HG03066 (cell line): ENCODE measurements around the gene GSTM3.
A peak's percentile ranks its signal among the peaks of the same experiment; 100 is the strongest.
"Not testable (repeated sequence)": the region's sequence is repeated elsewhere in the genome, so short reads cannot be mapped to it uniquely, and the experiment has no call there.

Source experiments
- ATAC-seq: cut with Tn5 transposase; IDR thresholded peaks from one replicate; pipeline ENCODE4 v1.9.1; 2021; ENCODE audit warnings: low read depth; ENCODE audit not compliant: unreplicated experiment

GSTM3 gene

GRCh38 chr1:109708949-109709348, 31.9 kb downstream of the GSTM3 start:
- ATAC-seq: not testable (repeated sequence)

- ATAC-seq: no peak
Observed at GRCh38 chr1:109705411-109705810, 35.4 kb downstream of the GSTM3 start.

DNA sequence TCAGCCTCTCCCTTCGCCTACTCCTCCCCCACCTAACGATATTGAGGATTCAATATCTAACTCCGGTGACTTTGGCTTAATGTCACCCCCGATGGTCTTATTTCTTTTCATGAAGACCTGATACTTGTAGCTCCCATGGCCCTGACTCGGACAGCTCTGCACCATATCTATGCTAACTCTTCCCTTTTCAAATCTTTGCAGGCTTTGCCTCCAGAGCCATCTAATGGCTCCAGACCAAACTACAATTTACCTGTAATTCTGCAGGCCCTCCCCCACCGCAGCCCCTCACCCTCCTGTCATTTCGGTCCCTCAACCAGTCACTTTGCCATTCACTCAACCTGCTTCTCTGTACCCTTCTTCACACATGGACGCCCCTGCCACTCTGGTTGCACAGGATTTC, 36.7 kb downstream of the GSTM3 start:
- no peak for ATAC-seq

DNA sequence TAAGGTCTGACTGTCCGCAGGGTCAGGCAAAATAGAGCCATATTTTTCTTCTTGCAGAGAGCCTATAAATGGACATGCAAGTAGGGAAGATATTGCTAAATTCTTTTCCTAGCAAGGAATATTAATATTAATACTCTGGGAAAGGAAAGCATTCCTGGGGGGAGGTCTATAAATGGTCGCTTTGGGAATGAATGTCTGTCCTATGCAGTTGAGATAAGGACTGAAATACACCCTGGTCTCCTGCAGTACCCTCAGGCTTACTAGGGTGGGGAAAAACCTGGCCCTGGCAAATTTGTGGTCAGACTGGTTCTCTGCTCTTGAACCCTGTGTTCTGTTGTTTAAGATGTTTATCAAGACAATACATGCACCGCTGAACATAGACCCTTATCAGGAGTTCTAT, 37.9 kb downstream of the GSTM3 start:
- not testable (repeated sequence) for ATAC-seq

DNA sequence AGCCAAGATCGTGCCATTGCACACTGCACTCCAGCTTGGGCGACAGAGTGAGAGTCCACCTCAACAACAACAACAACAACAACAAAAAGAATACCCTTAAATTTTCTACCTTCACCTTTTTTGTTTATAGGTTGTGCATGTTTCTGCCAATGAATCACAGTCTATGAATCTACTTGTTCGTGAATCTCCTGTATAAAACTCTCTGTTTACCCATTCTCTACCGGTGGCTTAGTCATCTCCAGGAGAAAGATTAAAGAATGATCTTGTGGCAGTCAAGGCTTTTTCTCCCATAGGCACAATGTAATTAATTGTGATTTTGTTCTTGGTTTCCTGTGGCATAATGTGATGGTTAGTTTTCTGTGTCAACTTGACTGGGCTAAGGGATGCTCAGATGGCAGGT, 43.0 kb downstream of the GSTM3 start:
- not testable (repeated sequence) for ATAC-seq

DNA sequence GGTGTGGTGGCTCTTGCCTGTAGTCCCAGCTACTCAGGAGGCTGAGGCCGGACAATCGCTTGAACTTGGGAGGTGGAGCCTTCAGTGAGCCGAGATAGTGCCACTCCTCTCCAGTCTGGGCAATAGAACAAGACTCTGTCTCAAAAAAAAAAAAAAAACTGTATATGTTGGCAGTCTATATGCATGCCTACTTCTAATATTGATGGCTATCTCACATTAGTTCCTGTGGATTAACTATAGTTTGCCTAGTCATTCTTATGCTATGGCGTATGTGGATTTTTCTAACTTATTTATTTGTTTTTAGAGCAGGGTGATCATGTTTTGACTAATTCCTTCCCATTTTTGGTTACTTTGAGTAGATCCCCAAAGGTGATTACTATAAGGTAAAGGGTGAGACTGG, 43.8 kb downstream of the GSTM3 start:
- no peak for ATAC-seq

DNA sequence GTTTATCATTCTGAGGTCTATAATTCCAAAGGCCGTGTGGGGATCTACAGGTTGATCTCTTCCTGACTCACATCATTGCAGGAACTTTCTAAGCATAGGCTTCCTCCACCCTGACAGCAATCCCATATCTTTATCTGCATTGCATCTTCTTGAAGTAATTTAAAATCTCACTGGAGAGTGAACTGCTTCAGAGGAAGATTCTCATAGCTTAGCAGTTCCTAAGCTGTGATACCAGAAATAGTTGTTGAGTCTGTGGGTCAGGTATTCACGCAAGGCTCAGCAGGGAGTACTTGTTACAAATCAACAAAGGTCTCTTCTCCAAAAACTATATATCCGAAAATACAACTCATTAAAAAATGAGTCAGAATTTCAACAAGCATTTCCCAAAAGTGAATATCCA, 45.7 kb downstream of the GSTM3 start:
- ATAC-seq: not testable (repeated sequence)

GRCh38 chr1:109694400-109694799, 46.4 kb downstream of the GSTM3 start:
- ATAC-seq: not testable (repeated sequence)

GRCh38 chr1:109691759-109692158, 49.1 kb downstream of the GSTM3 start:
- no peak for ATAC-seq

DNA sequence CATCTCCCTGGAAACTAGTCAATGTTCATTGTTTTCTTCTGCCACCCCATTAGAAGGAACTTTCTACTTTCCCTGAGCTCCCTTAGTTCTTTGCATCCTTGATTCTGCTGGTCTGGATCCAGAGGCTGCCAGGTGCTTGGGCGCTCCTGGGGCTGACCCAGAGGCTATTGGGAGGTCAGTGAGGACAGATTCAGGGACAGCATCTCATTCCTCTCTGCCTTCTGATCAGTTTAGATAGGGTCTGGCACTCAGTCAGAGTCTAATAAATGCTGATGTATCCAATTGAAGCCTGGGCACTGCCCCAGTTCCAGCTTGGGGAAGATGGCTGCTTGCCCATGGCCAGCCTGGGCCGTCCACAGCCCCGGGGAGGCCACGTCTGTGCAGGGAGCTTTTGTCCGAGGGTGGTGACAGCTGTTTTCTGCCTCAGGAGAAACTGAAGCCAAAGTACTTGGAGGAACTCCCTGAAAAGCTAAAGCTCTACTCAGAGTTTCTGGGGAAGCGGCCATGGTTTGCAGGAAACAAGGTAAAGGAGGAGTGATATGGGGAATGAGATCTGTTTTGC, 50.9 kb downstream of the GSTM3 start:
- no peak for ATAC-seq

- ATAC-seq: peak; percentile 93
Observed at GRCh38 chr1:109687641-109688499, 53.0 kb downstream of the GSTM3 start, which contains the start of gene GSTM1. GSTM1 (plus strand) TSS chr1:109687817; CDS start chr1:109687874, 57 bp downstream.

DNA sequence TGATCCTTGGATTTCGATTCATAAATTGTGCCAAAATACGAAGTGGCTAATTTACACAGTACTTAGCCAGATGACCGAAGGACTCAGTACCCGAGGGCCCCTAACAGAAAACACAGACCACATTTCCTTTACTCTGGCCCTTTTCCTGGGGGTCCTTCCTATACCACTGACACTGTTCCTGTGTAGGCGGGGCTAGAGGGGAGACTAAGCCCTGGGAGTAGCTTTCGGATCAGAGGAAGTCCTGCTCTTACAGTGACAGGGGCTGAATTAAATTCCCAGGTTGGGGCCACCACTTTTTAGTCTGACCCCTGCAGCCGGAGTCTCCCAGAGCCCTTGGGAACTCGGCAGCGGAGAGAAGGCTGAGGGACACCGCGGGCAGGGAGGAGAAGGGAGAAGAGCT, 53.7 kb downstream of the GSTM3 start:
- peak; percentile 18 for ATAC-seq

DNA sequence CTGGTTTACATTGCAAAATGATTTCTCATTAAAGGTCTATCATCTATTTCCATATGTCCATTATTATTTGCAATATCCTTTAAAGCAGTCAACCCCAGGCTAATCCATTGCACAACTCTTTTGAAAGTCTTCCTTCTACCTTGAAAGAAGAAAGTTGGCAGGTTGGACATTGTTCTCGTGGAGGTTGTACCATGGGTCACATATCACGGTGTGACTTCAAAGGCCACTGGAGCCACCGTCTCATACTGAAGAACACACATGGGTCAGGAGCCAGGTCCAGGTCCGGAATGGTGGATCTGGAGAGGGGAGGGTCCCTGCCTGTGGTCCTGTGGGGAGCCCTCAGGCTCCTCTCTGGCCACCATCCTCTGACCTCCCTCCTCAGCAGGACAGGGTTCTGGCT, 54.9 kb downstream of the GSTM3 start:
- ATAC-seq: not testable (repeated sequence)

DNA sequence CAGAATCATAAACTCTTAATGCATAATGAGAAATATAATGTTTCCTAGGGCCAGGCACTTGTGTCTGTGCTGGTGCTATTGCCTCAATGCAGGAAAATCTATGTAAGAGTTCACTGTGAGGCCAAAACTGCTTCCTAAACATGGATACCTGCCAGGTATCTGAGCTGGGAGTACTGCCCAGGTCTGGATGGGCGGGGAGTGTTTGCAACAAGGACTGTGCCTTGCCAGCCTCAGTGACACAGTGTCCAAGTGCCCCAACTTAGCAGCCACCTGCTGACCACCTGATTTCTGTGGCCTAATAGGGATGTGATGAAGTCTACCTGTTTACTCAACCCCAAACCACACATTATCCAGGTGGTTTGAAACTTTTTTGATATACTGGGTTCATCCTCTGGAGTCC, 55.4 kb downstream of the GSTM3 start:
- not testable (repeated sequence) for ATAC-seq

DNA sequence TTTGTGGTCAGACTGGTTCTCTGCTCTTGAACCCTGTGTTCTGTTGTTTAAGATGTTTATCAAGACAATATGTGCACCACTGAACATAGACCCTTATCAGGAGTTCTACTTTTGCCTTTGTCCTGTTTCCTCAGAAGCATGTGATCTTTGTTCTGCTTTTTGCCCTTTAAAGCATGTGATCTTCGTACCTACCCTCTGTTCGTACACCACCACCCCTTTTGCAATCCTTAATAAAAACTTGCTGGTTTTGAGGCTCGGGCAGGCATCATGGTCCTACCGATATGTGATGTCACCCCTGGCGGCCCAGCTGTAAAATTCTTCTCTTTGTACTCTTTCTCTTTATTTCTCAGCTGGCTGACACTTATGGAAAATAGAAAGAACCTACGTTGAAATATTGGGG, 56.1 kb downstream of the GSTM3 start:
- not testable (repeated sequence) for ATAC-seq
